K562 (cell line): ENCODE results near the gene LLGL2. TPM values are rescaled to one million over a fixed set of nuclear protein-coding genes. Genes with fewer than 3 reads are reported as not detected.

Source experiments
- ATAC-seq: fragments of 200-7000 bp; cut with Tn5 transposase; 3 replicates; pipeline ENCODE4 v1.9.1; 2020; ENCODE audit warnings: moderate library complexity
- BruUV-seq: library from RNA; stranded (reverse); fragments of 400-500 nt; replicated peaks from 2 replicates; lab custom pipeline; 2021; lab: Mats Ljungman, UMichigan
- CTCF ChIA-PET: fragments of 300-600 bp; formaldehyde crosslinking; extraction: SDS; loops from one replicate; lab custom pipeline; 2021; ENCODE audit warnings: low intra/inter-chr PET ratio; lab: Yijun Ruan, JAX
- POLR2A ChIA-PET: fragments of 300-600, 350-650 bp; sonication (Branson Sonifier 250); formaldehyde crosslinking; extraction: SDS; loops from one replicate; lab custom pipeline; 2021; ENCODE audit warnings: antibody characterized with exemption, inconsistent platforms; lab: Yijun Ruan, JAX
- DNase-seq, 4 experiments: peaks; one replicate each; pipeline versions ENCODE4 v3.0.0 to v3.0.0-alpha.2; 2011 to 2018; ENCODE audit warnings: low spot score in 3 of 4, mixed read lengths in 3 of 4; ENCODE audit errors: extremely low read depth in 1 of 4
- FAIRE-seq: peaks from 2 replicates; lab custom pipeline; 2011; peaks lifted over from hg19 to GRCh38; lab: Jason Lieb, UNC
- H2AFZ ChIP-seq: 2 replicates; pipeline ENCODE4 v1.6.0; 2011; ENCODE audit warnings: low read depth, low read length, control low read depth, inconsistent platforms
- H3K27ac ChIP-seq: fragments of 200-600 bp; 3 replicates; pipeline ENCODE4 v1.8.0; 2011; ENCODE audit warnings: low read depth, mild to moderate bottlenecking, control low read depth, inconsistent platforms, low read length, moderate library complexity, mixed read lengths; ENCODE audit errors: extremely low read depth
- H3K27me3 ChIP-seq, 2 experiments: fragments of 300-600 bp in 1 of 2; 2 replicates in 1 of 2; 3 replicates in 1 of 2; pipeline versions ENCODE4 v1.6.0 to v1.8.0; 2011; ENCODE audit warnings: inconsistent platforms in 2 of 2, low read length in 2 of 2, mild to moderate bottlenecking in 1 of 2, mixed read lengths in 1 of 2, moderate library complexity in 1 of 2; ENCODE audit not compliant: control insufficient read depth in 2 of 2, insufficient read depth in 2 of 2
- H3K36me3 ChIP-seq: fragments of 300-600 bp; 3 replicates; pipeline ENCODE4 v1.8.0; 2011; ENCODE audit warnings: mild to moderate bottlenecking, low read length, inconsistent platforms; ENCODE audit not compliant: control insufficient read depth, insufficient read depth
- H3K4me1 ChIP-seq, 2 experiments: fragments of 200-600 bp in 1 of 2; replicated peaks in 1 of 2; 2 replicates in 1 of 2; 3 replicates in 1 of 2; pipeline versions ENCODE4 v1.5.1 to v1.8.0; 2011; ENCODE audit warnings: inconsistent platforms in 2 of 2, low read length in 2 of 2, mild to moderate bottlenecking in 1 of 2, mixed read lengths in 1 of 2, moderate library complexity in 1 of 2; ENCODE audit not compliant: control insufficient read depth in 2 of 2, insufficient read depth in 2 of 2
- H3K4me2 ChIP-seq: 2 replicates; pipeline ENCODE4 v1.6.1; 2011; ENCODE audit warnings: low read length, control low read depth, inconsistent platforms, mixed read lengths; ENCODE audit not compliant: insufficient read depth
- H3K4me3 ChIP-seq: fragments of 200-600 bp; sonication (generic), shearing (Covaris generic); 2 replicates; pipeline ENCODE4 v1.5.1; 2016; ENCODE audit warnings: control low read depth, inconsistent platforms
- H3K79me2 ChIP-seq: fragments of 200-600 bp; 3 replicates; pipeline ENCODE4 v1.8.0; 2011; ENCODE audit warnings: low read length, inconsistent platforms; ENCODE audit not compliant: control insufficient read depth, insufficient read depth
- H3K9ac ChIP-seq, 2 experiments: 2 replicates each; pipeline versions ENCODE4 v1.6.0 to v1.6.1; 2011; ENCODE audit warnings: low read depth in 2 of 2, low read length in 2 of 2, control low read depth in 1 of 2, inconsistent platforms in 1 of 2, mild to moderate bottlenecking in 1 of 2, mixed read lengths in 1 of 2; ENCODE audit not compliant: insufficient read depth in 1 of 2
- H3K9me1 ChIP-seq: one replicate; pipeline ENCODE4 v1.6.0; 2011; ENCODE audit warnings: inconsistent platforms, mild to moderate bottlenecking, low read length, moderate library complexity; ENCODE audit not compliant: control insufficient read depth, insufficient read depth
- H3K9me3 ChIP-seq: replicated peaks from 2 replicates; pipeline ENCODE4 v1.5.1; 2011; ENCODE audit warnings: low read depth, low read length, inconsistent platforms; ENCODE audit not compliant: control insufficient read depth, insufficient read depth
- H4K20me1 ChIP-seq: replicated peaks from 2 replicates; pipeline ENCODE4 v1.6.1; 2011; ENCODE audit warnings: low read length, inconsistent platforms, mixed read lengths; ENCODE audit not compliant: control insufficient read depth, insufficient read depth
- BCOR ChIP-seq: fragments of 450-650 bp; IDR thresholded peaks from 2 replicates; pipeline ENCODE4 v1.6.1; 2016
- CBX3 ChIP-seq, 2 experiments: IDR thresholded peaks; 1 replicate in 1 of 2; 2 replicates in 1 of 2; pipeline ENCODE4 v1.6.1; 2012; ENCODE audit warnings: inconsistent platforms in 2 of 2, low read length in 2 of 2, borderline replicate concordance in 1 of 2, control low read depth in 1 of 2
- CC2D1A ChIP-seq: fragments of 450-650 bp; IDR thresholded peaks from 2 replicates; pipeline ENCODE4 v1.6.1; 2017; ENCODE audit warnings: mild to moderate bottlenecking
- EP400 ChIP-seq: fragments of 450-650 bp; IDR thresholded peaks from 2 replicates; pipeline ENCODE4 v1.6.1; 2017; ENCODE audit warnings: antibody characterized with exemption, mild to moderate bottlenecking, moderate library complexity
- FOXM1 ChIP-seq, 2 experiments: fragments of 450-650 bp in 1 of 2; sonication (generic) in 1 of 2; formaldehyde crosslinking in 1 of 2; IDR thresholded peaks; 2 replicates each; pipeline versions ENCODE4 v1.6.1 to v1.9.0; 2017 to 2022; ENCODE audit warnings: low read depth in 2 of 2, mild to moderate bottlenecking in 2 of 2, missing genetic modification reagents in 1 of 2, moderate library complexity in 1 of 2
- GABPA ChIP-seq: fragments of 200-800 bp; sonication (Bioruptor generic); conservative IDR thresholded peaks from 2 replicates; pipeline ENCODE4 v1.6.1; 2016; ENCODE audit warnings: low read depth, missing genetic modification characterization, missing compliant biosample characterization
- GATA2 ChIP-seq: sonication (generic); formaldehyde crosslinking; IDR thresholded peaks from 2 replicates; pipeline ENCODE4 v1.4.0; 2020; ENCODE audit warnings: mild to moderate bottlenecking, missing genetic modification reagents
- GTF2A2 ChIP-seq: IDR thresholded peaks from 2 replicates; pipeline ENCODE4 v1.6.1; 2016; ENCODE audit warnings: mild to moderate bottlenecking, missing genetic modification characterization, missing compliant biosample characterization
- MXI1 ChIP-seq: IDR thresholded peaks from 2 replicates; pipeline ENCODE4 v1.6.1; 2011; ENCODE audit warnings: low read depth, mild to moderate bottlenecking, improper control_type of control experiment, low read length
- NFE2 ChIP-seq: IDR thresholded peaks from 2 replicates; pipeline ENCODE4 v1.6.1; 2014; ENCODE audit warnings: antibody characterized with exemption, low read depth
- NR2C2 ChIP-seq, 2 experiments: fragments of 200-800 bp in 1 of 2; sonication (Bioruptor generic) in 1 of 2; sonication (generic) in 1 of 2; formaldehyde crosslinking in 1 of 2; IDR thresholded peaks; 2 replicates each; pipeline versions ENCODE4 v1.6.1 to v1.8.0; 2016 to 2022; ENCODE audit warnings: mild to moderate bottlenecking in 1 of 2, missing compliant biosample characterization in 1 of 2, missing genetic modification characterization in 1 of 2, missing genetic modification reagents in 1 of 2
- NR3C1 ChIP-seq: sonication (generic); formaldehyde crosslinking; IDR thresholded peaks from 2 replicates; pipeline ENCODE4 v1.8.1; 2022; ENCODE audit warnings: missing genetic modification reagents
- RFX7 ChIP-seq: fragments of 250-450 bp; sonication (Bioruptor Pico); IDR thresholded peaks from 2 replicates; pipeline ENCODE4 v1.5.1; 2021; ENCODE audit warnings: mild to moderate bottlenecking
- SIRT6 ChIP-seq: IDR thresholded peaks from one replicate; pipeline ENCODE4 v1.6.1; 2012; ENCODE audit warnings: low read depth, mild to moderate bottlenecking, control low read depth, inconsistent platforms, low read length, moderate library complexity
- SPI1 ChIP-seq: IDR thresholded peaks from 2 replicates; pipeline ENCODE4 v1.6.1; 2011; ENCODE audit warnings: low read depth, low read length, control low read depth, borderline replicate concordance
- STAT5B ChIP-seq: fragments of 250-450 bp; sonication (Bioruptor Pico); IDR thresholded peaks from 2 replicates; pipeline ENCODE4 v1.8.0; 2021; ENCODE audit warnings: mild to moderate bottlenecking, inconsistent platforms
- ZFP1 ChIP-seq: fragments of 450-650 bp; formaldehyde crosslinking; IDR thresholded peaks from 2 replicates; pipeline ENCODE4 v1.4.0; 2020; ENCODE audit warnings: mild to moderate bottlenecking, mixed read lengths
- ZFP36 ChIP-seq: fragments of 150-350 bp; IDR thresholded peaks from 2 replicates; pipeline ENCODE4 v1.6.1; 2018; ENCODE audit warnings: low read length, low read depth; ENCODE audit not compliant: partially characterized antibody
- ZFX ChIP-seq: sonication (generic); formaldehyde crosslinking; IDR thresholded peaks from 2 replicates; pipeline ENCODE4 v1.8.0; 2022; ENCODE audit warnings: mild to moderate bottlenecking, missing genetic modification reagents, moderate library complexity
- ZNF347 ChIP-seq: fragments of 450-650 bp; formaldehyde crosslinking; IDR thresholded peaks from 2 replicates; pipeline ENCODE4 v1.4.0; 2020; ENCODE audit warnings: low read depth, mild to moderate bottlenecking, moderate library complexity
- ZNF384 ChIP-seq: IDR thresholded peaks from 2 replicates; pipeline ENCODE4 v1.6.1; 2012; ENCODE audit warnings: low read depth, low read length, improper control_type of control experiment
- WGBS: fragments of 100-300 bp; shearing (Covaris generic); methylation state at CpG from one replicate; pipeline ENCODE4 v1.1.6; 2016; ENCODE audit warnings: low coverage, mixed read lengths; ENCODE audit not compliant: insufficient coverage; ENCODE audit errors: missing lambda C conversion rate; 5-methylcytosine and 5-hydroxymethylcytosine counted together
- in situ Hi-C: fragments of 300-500 bp; cut with MboI; formaldehyde crosslinking; loops from 4 replicates; pipeline ENCODE4 v1.15.0; 2018; ENCODE audit warnings: inconsistent platforms, mixed read lengths
- intact Hi-C: fragments of 100-400 bp; cut with micrococcal nuclease; formaldehyde crosslinking; loops from 2 replicates; pipeline ENCODE4 v1.14.2; 2022
- polyA plus RNA-seq, 8 experiments: library from polyadenylated mRNA; depleted of rRNA in 4 of 8; stranded (reverse) in 5 of 8; unstranded in 3 of 8; fragments of >200 nt; fragmentation: Nextera tagmentation in 2 of 8; fragmentation: Illumina TruSeq in 1 of 8; extraction: Ambion mirVana in 2 of 8; extraction: Trizol in 1 of 8; gene quantifications; 2 replicates each; pipeline versions ENCODE4 v1.2.1 to v1.2.3, GENCODE V29; 2011 to 2014; ENCODE audit warnings: inconsistent platforms in 1 of 8, missing spikeins in 1 of 8
- total RNA-seq, 7 experiments: library from RNA; depleted of rRNA in 6 of 7; stranded (reverse); fragments of >200 nt in 6 of 7; fragmentation: Illumina TruSeq in 2 of 7; extraction: Trizol in 2 of 7; gene quantifications; 2 replicates each; pipeline versions ENCODE4 v1.2.1 to v1.2.3, GENCODE V29; 2011 to 2021; ENCODE audit warnings: low replicate concordance in 1 of 7
- TF ChIP-seq, protein P1 (sequence below): fragments of 450-650 bp; formaldehyde crosslinking; IDR thresholded peaks from 2 replicates; pipeline ENCODE4 v1.4.0; 2020; ENCODE audit warnings: mild to moderate bottlenecking, moderate library complexity

The LLGL2 gene
- total and polyA plus RNA-seq, 9 of the 15 experiments (the other 6 are each of a cell fraction or from before 2014, with no cell fraction given) = 0.32 to 24.4 (median 10.2) TPM

DNA sequence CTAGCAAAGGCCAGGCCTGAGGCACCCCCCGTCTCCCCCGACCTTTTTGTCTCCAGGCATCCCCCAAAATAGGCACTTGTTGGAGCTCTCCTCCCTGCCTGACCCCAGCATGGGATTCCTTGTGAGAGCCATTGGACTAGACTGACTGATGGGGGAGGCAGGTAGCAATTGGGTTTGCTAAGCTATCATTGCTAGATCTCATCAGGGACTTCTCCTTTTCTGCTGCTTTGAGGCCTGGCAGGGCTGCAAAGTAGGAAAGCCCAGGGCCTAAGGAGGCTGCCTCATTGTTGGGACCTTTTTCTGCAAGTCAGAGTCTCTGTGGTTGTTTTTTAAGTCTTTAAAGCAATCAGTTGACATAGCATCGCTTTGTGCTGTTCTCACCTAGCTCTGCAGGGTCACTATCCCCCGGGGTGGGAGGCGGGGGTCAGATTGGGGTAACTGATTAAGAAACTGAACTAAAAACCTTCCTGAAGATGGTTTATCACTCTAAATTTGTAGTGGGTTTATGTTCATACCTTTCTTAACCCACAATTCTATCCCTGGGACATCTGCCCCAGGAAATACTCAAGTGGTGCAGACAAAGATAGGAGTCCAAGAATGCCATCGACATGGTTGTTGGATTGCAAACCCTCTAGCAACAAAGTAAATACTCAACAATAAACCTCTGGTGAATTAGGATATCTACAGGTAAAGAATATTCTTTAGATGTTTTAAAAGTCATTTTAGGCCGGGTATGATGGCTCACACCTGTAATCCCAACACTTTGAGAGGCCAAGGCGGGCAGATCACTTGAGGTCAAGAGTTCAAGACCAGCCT, 28.0 kb downstream of the LLGL2 start:
- POLR2A ChIA-PET = interaction anchor here (0.5 to 1.9 kb wide), 5 partner anchors 12 to 249 kb away, joined by 3 to 5 read pairs (median 4); no protein-coding TSS in a partner anchor
- Histone ChIP-seq H3K4me1 (peaks cover 20 to 53% of the 10 kb centered on the region in 2 experiments), H3K79me2 (no peaks in the 10 kb centered on the region), H3K36me3 (no peaks in the 10 kb centered on the region), H3K4me2 (no peak overlapping the region), H3K4me3 (no peak overlapping the region), H3K27ac (no peak overlapping the region), H3K9me1 (peaks cover 3% of the 10 kb centered on the region), H3K9ac (peak overlapping the region in 1 of 2 experiments; percentile 87; a peak in 2 of 4 replicates), H3K27me3 (no peaks in the 10 kb centered on the region), H2AFZ (no peak overlapping the region), H4K20me1 (no peaks in the 10 kb centered on the region), H3K9me3 (no peaks in the 10 kb centered on the region)
- no TSS peak for BruUV-seq
- in situ Hi-C loops (no loop called here), intact Hi-C loops (no loop called here)
- ATAC-seq = no peak
- CTCF ChIA-PET = no interaction called here
- DNase-seq = no peak
- FAIRE-seq = peak; percentile 26
- TF ChIP-seq SIRT6 (no peak), GABPA (tag) (no peak), CC2D1A (no peak), CBX3 (IDR thresholded peaks at IDR 0.05; ENCODE audit: borderline replicate concordance in 1 of 2, low read length in 2 of 2) (no peak), NR2C2 (CRISPR knock-in tag; IDR thresholded peaks at IDR 0.05) (no peak), NR2C2 (tag; IDR thresholded peaks at IDR 0.05) (0 out of 2 replicates have a peak, but pooled peaks have one; percentile 22), FOXM1 (IDR thresholded peaks at IDR 0.05; ENCODE audit: low read depth) (no peak), FOXM1 (CRISPR knock-in tag; IDR thresholded peaks at IDR 0.05; ENCODE audit: low read depth) (no peak), SPI1 (peak; percentile 93), BCOR (no peak), MXI1 (no peak), RFX7 (CRISPR knock-in tag) (no peak), STAT5B (no peak), ZFP1 (CRISPR knock-in tag) (no peak), ZFP36 (peak; percentile 89), GATA2 (CRISPR knock-in tag) (peak; percentile 52; the same call in 1 of the 2 replicates), NR3C1 (CRISPR knock-in tag) (no peak), GTF2A2 (no peak), ZFX (peak; percentile 29; the same call in 1 of the 2 replicates), EP400 (no peak), ZNF384 (no peak), ZNF347 (CRISPR knock-in tag) (no peak), NFE2 (0 out of 2 replicates have a peak, but pooled peaks have one; percentile 35)
- TF ChIP-seq, protein P1, sequence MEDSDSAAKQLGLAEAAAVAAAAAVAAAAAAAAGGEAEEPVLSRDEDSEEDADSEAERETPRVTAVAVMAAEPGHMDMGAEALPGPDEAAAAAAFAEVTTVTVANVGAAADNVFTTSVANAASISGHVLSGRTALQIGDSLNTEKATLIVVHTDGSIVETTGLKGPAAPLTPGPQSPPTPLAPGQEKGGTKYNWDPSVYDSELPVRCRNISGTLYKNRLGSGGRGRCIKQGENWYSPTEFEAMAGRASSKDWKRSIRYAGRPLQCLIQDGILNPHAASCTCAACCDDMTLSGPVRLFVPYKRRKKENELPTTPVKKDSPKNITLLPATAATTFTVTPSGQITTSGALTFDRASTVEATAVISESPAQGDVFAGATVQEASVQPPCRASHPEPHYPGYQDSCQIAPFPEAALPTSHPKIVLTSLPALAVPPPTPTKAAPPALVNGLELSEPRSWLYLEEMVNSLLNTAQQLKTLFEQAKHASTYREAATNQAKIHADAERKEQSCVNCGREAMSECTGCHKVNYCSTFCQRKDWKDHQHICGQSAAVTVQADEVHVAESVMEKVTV (CRISPR knock-in tag) = no peak
- 46% methylated on average over 8 of the region's 8 CpGs for WGBS
